Keratinocyte (primary cell): ENCODE data around the gene TMEM9.

Experiments used
- EZH2 ChIP-seq: IDR thresholded peaks from one replicate; pipeline ENCODE4 v1.6.1; 2012; ENCODE audit warnings: inconsistent platforms, mild to moderate bottlenecking, low read length, moderate library complexity
- TF ChIP-seq, protein P1 (sequence below), 3 experiments: IDR thresholded peaks in 1 of 3; conservative IDR thresholded peaks in 1 of 3; optimal IDR thresholded peaks in 1 of 3; 2 replicates in 2 of 3; 3 replicates in 1 of 3; pipeline versions ENCODE3 to v1.5.1; 2011; ENCODE audit warnings: low read length in 3 of 3, mild to moderate bottlenecking in 3 of 3, moderate library complexity in 2 of 3, control low read depth in 1 of 3, inconsistent platforms in 1 of 3; ENCODE audit not compliant: insufficient read depth in 2 of 3; ENCODE audit errors: extremely low read depth in 1 of 3

DNA sequence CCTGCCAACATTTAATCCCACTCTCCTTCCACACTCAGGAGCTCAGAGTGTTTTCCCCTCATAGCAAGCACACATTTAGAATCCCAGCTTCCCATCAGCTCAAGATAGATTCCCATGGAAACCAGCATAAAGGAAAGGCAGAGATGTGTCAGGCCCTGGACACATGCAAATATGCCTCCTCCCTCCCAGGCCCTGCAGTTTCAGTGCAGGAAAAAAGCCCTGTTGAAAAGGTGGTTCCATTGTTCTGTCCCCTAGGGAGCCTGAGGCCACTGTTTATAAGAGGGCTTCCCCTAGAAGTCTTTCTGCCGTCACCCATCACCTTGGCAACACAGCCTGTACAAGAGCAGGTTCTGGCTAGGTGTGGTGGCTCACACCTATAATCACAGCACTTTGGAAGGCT lies 45.7 kb downstream of the TMEM9 start:
- no peak for TF ChIP-seq EZH2
- TF ChIP-seq, protein P1, sequence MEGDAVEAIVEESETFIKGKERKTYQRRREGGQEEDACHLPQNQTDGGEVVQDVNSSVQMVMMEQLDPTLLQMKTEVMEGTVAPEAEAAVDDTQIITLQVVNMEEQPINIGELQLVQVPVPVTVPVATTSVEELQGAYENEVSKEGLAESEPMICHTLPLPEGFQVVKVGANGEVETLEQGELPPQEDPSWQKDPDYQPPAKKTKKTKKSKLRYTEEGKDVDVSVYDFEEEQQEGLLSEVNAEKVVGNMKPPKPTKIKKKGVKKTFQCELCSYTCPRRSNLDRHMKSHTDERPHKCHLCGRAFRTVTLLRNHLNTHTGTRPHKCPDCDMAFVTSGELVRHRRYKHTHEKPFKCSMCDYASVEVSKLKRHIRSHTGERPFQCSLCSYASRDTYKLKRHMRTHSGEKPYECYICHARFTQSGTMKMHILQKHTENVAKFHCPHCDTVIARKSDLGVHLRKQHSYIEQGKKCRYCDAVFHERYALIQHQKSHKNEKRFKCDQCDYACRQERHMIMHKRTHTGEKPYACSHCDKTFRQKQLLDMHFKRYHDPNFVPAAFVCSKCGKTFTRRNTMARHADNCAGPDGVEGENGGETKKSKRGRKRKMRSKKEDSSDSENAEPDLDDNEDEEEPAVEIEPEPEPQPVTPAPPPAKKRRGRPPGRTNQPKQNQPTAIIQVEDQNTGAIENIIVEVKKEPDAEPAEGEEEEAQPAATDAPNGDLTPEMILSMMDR (optimal IDR thresholded peaks at IDR 0.05 in 1 of 3, IDR thresholded peaks at IDR 0.05 in 1 of 3, conservative IDR thresholded peaks at IDR 0.05 in 1 of 3; ENCODE audit: extremely low read depth in 1 of 3, insufficient read depth in 2 of 3, low read length in 3 of 3) = no peak
